ENCODE measurements around the gene CSHL1.

Gene CSHL1

DNA sequence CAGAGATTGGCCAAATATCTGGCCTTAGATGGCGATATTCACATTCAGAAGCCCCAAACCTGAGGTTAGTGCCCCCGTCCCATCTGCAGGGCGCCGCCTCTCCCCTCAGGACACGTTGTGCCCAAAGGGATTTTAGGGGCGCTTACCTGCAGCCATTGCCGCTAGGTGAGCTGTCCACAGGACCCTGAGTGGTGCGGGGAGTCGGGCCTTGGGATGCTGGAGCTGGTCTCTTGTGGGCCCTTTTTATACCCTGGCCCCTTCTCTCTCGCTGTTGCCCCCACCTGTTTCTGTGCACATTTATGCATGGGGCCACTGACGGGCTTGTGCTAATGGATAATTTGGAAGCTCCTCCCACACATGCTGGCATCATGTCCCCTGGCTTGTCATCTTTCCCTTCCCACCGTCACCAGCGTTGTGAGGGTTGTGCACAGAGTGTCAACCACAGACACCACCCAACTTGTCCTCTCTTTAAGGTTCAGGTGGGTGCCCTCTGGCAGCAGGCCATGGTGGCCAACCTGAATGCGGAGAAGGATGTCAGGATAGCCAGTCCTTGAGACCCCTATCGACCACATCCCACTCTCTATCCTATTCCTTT, at the start of gene CSHL1:
Gene CSHL1 (minus strand): TSS at position 218 of the 595 bp plus-strand sequence. CDS start 62 bp downstream, at position 156.
- no peak for DNase-seq

DNA sequence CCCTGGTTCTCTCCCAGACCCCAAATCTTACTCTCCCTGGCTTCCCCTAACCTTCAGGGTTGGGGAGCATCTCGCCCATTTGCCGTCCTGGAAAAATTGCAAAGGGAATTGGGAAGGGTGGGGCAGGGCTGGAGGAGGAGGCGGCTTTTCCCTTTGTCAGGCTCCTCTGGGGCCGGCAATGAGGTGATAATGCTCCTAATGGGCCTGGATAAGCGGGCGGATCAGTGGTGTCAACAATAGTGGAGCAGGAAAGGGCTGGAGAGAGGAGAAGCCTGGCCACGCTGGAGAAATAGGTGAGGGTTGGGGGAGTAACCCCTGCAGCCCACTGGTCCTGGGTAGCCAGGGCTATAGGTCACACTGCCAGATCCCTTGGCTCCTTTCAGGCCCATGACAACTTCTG, 49.4 kb upstream of the CSHL1 start:
- DNase-seq, result no peak

DNA sequence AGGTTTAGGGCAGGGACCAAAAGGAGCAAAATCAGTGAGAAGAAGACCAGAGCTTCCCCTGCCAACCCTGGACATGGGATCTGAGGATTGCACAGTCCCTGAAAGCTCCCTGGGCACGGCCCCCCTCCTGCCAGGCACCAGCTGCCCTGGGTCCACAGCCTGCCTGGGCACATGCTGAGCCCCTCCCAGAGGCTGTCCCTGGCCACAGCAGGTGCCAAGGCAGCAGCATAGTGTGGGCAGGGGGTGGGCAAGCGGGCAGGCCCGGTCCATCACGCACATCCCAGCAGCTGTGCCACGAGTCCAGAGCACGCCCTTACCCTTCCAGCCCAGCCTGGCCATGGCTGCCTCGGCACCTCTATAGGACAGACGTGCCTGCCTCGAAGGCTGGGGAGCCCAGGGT, 48.9 kb upstream of the CSHL1 start:
- no peak for DNase-seq

DNA sequence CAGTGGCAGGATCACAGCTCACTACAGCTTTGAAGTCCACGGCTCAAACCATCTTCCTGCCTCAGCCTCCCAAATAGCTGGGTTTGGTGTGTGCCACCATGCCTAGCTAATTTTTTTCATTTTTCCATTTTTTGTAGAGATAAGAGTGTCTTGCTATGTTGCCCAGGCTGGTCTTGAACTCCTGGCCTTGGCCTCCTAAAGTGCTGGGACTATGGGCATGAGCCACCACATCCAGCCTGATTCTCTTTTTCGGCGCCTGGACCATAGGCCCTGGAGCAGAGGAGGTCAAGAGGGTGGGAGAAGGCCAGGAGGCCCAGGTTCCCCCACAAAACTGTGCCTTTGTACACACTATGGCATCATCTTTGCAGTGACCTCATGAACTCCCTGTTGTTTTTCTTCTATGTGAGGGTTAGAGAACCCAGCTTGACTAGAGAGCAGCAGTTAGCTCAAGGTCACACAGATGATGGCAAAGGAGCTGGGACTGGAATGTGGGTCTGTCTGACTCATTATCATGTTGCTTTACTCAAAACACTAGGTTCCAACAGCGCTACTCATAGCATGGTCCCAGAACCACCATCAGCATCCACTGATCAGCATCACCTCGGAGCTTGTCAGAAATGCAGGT, 45.4 kb upstream of the CSHL1 start:
- no peak for DNase-seq

DNA sequence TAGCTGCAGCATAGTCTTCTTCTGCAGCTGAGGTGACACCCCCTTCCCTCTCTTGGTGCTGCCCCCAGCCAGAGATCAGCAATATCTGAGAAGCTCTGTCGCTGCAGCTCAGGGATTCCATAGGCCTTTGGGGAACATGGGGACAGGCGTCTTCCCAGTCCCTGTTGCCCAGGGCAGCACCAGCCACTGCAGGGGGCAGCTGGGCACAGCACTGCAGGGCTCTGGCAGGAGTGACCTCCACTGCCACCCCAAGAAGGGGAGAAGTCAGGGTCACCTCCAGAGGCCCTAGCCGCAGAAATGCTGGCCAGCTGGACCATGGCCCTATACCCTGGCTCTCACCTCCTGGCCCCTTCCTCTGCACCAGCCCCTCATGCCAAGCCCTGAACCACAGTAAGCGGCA, 44.7 kb upstream of the CSHL1 start:
- no peak for DNase-seq

DNA sequence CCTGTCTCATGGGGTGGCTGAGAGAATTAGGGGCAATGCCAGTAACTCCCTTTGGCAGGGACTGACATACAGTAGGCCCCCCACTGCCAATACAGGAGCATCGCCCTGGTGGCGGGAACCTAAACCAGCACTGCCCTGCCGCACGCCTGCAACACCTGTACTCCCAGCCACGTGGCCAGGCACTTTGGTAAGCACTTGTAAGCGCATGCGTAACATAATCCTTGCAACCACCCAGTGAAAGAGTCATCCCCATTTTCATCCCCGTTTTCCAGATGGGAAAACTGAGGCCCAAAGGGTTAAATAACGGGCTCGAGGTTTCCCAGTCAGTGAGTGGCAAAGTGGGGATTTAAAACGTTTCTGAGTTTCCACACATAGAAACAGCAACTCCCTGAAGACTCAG, 44.2 kb upstream of the CSHL1 start:
- DNase-seq, result no peak

DNA sequence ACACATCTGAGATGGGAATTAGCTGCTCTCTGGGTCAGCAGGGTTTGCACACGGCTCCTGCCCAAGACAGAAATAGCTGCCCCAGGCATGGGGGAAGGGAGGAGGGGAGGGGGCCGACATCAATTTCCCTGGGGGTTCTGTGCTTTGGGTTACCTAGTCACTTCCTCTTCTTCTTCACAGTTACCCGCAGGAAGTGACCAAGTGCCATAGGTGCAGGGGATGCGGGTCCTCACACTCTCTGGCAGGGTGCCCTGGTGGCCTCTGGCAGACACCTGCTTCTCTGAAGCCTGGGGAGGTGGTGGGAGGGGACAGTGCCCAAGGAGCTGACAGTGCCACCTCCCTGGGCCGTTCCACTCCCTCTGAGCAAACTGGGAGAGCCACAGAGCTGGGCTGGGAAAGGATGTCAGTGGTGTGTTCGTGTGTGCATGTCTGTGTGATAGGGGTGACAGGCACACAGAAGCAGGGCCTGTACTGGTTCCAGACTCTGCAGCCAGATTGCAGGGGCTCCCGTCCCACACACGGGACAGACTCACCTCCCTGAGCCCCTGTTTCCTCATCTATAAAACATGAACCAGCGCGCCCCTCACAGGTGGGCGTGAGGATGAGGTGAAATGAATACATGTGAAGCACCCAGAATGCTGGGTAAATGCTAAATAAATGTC, 43.5 kb upstream of the CSHL1 start:
- no peak for DNase-seq

DNA sequence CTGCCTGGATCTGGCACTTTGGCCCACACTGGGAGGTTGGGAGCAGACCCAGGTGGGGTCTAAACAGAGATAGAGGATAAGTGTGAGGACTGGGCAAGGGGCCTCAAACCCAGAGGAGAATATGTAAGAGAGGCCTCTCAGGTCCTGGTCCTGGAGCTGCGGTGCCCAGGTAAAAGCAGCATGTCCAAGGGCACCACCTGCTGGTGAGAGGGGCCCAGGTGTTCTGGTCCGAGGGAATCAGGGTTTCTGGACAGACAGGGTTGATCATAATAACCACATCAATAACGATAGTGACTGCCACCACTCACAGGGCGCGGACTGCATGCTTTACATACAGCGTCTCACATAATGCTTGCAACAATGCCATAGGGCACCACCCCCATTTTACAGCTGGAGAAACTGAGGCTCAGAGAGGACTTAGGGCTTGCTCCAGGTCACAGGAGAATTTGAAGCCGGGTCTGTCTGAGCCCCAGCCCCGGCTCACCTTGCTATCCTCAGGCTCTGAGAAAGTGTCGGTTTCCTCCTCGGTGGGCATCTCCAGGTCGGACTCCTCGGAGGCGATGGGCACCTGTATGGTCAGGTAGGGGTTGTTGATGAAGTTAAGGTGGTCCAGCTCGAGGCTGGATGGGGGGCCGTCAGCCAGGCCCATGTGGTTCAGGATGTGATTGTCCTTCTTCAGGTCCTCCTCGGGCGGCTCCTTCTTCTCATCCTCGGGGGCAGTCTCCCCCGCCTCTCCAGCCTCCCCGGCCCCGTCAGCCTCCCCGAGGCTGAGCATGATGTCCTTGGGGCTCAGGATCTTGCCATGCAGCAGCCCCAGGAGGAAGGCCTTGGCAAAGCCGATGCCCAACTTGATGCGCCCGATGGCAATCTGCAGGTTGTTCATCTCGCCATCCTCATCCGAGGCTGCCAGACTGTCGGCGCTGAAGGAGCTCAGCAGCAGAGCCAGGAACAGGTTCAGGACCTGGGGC, 40.2 kb upstream of the CSHL1 start:
- DNase-seq, result peak in 1 of 2 experiments; percentile 20

DNA sequence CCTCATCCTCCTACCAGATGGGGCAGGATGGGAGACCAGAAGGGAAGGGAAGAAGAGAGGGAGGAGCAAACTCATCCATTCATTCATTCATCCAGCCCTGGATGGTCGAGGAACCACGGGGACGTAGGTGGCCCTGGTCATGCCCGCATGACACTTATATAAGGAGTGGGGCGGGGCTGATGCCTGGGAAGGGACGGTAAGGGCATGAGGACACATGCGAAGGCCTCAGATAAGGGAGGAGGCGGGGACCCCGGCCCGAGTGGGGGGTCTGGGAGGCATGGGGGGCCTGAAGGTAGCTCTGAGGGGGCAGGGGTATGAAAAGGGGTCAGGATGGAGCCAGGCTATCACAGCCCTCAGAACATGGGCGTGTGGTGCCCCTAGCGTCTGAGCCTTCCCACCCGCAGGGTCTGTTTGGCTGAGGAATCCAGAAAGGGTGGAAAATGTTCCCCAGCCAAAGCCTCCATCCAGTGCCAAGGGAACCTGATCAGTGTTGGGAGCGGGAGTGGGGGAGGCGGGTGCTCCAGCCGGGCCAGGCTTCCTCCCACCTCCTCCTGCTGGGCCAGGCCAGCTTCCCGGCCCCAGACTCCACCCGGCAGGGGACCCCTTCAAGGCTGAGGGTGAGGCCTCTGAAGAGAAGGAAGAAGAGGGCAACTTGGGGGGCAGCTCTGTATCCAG, 38.7 kb upstream of the CSHL1 start:
- no peak for DNase-seq

DNA sequence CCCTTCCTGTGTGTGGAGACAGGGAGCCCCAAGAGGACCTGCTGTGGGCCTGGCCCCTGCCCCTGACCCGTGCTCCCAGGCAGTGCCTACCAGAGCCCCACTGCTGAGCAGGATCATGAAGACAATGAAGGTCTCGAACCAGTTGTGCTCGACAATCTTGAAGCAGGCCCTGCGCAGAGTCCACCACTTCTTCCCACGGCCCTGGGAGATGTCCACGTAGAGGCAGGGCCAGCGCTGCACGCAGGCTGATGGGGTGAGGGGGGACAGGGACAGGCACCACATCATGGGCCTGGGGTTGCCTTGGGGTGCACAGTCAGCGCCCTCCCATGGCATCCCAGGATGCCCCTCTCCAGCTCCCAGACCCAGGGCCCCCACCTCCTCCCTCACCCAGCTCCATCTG, 37.5 kb upstream of the CSHL1 start:
- DNase-seq, result no peak

DNA sequence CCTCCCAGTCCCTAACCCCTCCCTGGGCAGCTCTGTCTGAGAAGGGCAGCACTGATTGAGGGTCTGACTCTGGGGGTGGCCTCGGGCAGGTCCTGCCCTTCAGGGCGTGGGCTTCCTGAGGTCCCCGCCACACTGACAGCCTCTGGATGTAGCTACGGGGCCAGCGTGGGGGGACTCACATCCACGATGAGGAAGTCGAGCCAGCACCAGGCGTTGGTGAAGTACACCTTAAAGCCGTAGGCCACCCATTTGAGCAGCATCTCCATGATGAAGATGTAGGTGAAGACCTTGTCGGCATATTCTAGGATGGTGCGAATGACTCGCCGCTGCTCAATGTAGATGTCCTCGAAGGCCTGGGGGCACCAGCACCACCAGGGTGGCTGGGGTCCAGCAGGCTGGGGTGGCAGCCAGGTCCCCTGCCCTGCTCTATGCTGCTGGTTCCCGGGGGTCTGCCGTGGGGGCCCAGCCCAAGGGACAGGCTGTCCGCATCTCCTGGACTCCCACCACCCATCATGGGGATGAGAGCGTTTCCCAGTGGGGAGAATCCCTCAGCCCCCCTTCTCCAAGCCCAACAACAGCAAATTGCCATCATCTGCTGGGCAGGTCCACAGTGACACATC, 36.8 kb upstream of the CSHL1 start:
- DNase-seq, result no peak

DNA sequence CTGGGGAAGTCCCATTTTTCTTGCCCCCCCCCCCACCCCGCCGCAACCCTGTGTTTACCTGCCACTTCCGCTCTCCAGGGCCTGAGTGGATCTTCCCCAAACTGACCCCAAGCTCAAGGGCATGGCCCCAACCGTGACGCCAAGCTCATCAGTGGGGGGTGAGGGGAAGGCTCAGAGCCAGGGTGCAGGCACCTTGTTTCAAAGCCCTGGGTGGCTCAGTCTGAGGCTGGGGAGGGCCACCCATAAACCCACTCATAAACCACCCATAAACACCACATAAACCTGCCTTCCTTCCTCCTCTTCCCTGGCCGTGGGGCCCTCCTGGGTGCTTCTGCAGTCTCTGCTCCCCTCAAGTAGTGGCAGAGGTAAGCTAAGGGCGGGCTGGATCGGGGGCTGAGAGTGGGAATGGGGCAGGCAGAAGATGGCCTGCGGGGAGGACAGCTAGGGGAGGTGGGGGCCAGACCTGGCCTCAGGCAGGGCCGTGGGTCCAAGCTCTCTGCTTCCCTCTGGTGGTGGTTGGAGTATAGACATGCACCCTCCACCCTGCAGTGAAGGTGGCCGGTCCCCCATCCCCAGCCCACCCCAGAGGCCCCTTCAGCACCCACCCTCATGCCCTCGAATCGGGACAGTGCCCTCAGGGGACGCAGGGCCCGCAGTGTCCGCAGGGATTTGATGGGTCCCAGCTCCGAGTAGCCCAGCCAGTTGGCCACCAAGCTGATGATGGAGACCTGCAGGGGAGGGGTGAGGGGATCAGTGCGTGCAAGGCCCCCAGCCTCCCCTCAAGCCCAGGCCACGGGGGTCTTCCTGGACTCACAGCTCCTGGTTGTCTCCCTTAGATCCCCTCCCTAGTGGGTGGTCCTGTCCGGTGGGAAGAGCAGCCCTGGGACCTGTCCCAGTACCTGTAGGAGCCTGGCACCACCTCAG, 35.6 kb upstream of the CSHL1 start:
- DNase-seq, result peak; percentile 42 to 44

DNA sequence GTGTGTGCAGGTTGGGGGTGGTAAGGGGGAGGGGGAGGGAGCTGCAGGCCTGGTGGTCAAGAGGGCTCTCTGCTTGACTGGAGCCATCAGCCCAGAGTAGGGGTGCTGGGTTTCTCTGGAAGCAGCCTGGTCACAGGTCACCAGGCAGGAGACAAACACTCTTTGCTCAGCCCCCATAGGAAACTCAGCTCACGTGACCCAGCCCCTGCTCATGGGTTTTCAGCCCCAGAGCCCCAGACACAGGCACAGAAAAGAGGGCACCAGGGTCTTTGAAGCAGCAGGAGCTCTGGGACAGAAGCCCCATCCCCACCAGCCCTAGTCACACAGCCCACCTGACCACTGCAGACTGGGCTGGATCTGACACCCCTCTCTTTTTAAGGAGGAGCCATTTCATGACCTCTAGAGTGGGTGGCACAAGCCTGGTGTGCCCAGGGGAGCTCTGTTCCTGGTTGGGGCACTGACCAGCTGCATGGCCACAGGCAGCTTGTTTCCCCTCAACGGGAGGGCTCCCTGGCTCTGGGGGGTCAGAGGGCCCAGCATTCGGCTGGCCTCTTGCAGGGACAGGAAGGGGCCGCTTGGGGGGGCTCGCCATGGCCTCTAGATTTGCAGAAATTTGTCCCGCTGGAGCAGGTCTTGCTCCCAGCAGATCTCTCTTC, 34.9 kb upstream of the CSHL1 start:
- DNase-seq, result no peak

DNA sequence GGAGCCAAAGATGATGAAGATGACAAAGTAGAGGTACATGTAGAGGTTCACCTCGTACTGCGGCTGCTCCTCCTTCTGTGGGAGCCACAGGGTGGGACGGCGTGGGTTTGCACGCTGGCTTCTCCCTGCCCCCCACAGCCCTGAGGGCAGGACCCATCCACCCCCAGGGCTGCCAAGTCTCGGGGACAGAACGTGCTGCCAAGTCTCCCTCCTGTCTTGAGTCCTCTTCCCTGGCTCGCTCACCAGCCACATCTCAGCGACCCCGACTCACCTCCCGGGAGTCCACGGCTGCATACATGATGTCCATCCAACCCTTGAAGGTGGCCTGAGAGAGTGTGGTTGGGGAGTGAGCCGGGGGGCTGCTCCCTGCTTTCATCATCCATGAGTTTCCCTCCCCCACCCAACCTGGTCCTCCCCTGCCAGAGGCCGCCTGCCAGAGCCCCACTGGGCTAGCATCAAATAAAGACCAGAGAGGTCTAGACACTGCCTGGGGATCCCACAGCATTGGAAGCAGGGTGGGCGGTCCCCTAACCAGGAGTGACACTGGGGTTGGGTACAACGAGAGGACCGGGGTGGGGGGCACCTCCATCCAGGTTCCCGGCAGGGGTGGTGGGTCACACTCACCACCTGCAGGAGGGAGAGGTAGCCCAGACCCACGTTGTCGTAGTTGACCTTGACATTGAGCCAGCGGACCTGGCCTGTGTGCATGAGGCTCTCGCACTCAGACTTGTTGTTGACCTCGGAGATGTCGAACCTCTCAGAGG, 33.9 kb upstream of the CSHL1 start:
- DNase-seq, result no peak

DNA sequence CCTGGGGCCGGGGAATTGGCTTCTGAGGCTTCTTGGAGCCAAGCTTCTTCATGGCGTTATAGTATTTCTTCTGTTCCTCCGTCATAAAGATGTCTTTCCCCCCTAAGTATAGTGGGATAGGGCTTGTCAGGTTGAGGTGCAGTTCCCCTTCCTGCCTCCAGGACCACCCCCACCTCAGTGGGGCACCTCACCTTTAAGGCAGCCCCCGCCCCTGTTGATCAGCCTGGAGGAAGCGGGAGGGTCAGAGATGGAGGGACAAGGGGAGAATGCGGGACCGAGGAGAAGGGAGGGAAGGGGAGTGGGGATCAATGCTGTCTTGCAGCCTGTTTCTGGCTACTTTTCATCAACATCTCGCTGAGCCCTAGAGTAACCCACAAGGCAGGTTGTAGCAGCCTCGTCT, 32.7 kb upstream of the CSHL1 start:
- DNase-seq, result no peak

DNA sequence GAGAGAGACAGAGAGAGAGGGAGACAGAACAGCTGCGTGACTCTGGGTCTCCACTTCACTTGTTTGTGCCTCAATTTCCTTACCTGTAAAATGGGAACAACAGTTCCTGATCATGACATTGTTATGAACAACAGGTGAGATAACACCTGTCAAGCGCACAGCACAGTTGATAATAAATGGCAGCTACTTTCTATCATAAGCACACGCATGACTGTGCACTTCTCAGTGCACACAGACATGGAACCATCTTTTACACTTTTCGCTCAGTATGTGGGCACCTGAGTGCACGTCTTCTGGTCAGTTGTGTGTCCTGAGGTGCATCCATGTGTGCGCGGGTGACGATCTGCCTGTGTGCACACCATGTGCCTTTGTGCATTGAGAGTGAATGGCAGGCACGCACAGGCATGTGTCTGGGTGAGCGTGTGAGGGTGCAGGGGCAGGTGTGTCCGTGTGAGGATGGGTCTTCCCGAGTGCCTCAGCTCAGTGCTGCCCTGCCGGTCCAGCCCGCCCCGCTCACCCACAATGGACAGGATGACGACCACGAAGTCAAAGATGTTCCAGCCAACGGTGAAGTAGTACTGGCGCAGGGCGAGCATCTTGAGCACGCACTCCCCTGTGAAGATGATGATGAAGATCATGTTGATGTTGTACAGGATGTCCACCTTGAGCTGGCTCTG, 31.4 kb upstream of the CSHL1 start:
- DNase-seq, result no peak

DNA sequence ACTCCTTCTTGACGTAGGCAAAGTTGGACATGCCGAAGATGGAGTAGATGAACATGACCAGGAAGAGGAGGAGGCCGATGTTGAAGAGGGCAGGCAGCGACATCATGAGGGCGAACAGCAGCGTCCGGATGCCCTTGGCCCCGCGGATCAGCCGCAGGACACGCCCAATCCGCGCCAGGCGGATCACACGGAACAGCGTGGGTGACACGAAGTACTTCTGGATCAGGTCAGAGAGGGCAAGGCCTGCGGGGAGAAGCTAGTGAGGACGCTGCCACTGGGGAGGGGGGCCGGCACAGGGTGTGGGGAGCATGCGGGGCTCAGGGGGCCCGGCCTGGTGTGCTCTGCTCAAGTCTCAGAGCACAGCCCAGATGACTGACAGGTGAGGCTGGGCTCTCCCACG, 30.7 kb upstream of the CSHL1 start:
- no peak for DNase-seq

DNA sequence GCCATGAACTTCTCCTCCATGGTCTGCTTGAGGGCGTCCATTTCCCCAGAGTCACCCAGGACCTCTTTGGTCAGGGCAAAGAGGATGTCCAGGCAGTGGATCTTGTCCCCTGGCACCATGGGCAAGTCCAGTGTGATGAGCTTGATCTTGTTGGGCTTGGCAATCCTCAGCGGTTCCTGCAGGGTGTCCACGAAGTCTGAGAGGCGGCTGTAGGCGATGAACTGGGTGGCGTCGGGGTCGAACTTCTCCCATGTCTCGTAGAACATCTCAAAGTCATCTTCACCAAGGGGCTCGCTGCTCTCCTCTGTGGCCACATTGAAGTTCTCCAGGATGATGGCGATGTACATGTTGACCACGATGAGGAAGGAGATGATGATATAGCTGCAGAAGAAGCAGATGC, 30.1 kb upstream of the CSHL1 start:
- no peak for DNase-seq

DNA sequence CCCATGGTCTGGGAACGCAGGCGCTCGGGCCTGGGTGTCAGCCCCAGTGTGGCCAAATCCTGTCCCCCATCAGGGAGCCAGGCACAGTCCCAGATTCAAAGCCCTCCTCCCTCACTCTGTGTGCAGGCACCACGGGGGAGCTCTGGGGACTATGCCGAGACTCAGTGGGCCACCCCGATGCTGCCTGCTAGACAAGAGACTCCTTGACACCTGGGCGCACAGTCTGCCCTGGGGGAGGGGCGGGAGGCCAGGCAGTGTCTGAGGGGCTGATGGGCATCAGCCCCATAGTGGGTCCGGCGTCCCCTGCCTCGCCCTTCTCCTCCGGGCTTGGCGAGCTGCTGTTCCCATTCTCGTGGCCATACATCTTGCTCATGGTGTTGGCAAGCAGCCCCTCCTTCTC, 29.5 kb upstream of the CSHL1 start:
- DNase-seq, result no peak

All from activated CD4-positive, alpha-beta T cell treated with anti-CD3 and anti-CD28 coated beads, Interleukin-2, amount 50 U/mL, for 4 hours (primary cell).